Trophoblast cell (in vitro differentiated cells and primary cell): Measurements from ENCODE around the gene TCHH.

Source experiments
- DNase-seq, 2 donors: peaks; one replicate each; pipeline ENCODE4 v3.0.0-alpha.2; 2016
- H2AFZ ChIP-seq: 2 replicates; pipeline ENCODE4 v1.6.1; 2013; ENCODE audit warnings: low read length, moderate library complexity, mild to moderate bottlenecking; ENCODE audit not compliant: insufficient read depth, poor library complexity
- H2AK5ac ChIP-seq: 2 replicates; pipeline ENCODE4 v1.6.1; 2013; ENCODE audit warnings: mild to moderate bottlenecking, low read length
- H2BK120ac ChIP-seq: 2 replicates; pipeline ENCODE4 v1.6.1; 2013; ENCODE audit warnings: low read length, mild to moderate bottlenecking, moderate library complexity; ENCODE audit not compliant: insufficient read depth, poor library complexity
- H2BK12ac ChIP-seq: 2 replicates; pipeline ENCODE4 v1.6.1; 2013; ENCODE audit warnings: mild to moderate bottlenecking, low read length, moderate library complexity
- H2BK5ac ChIP-seq: 2 replicates; pipeline ENCODE4 v1.6.1; 2013; ENCODE audit warnings: low read length, low read depth, moderate library complexity, mild to moderate bottlenecking; ENCODE audit not compliant: poor library complexity
- H3K14ac ChIP-seq: 2 replicates; pipeline ENCODE4 v1.6.1; 2013; ENCODE audit warnings: mild to moderate bottlenecking, low read length
- H3K18ac ChIP-seq: 2 replicates; pipeline ENCODE4 v1.6.1; 2013; ENCODE audit warnings: mild to moderate bottlenecking, low read length
- H3K23ac ChIP-seq: 2 replicates; pipeline ENCODE4 v1.6.1; 2013; ENCODE audit warnings: low read length
- H3K27ac ChIP-seq: 2 replicates; pipeline ENCODE4 v1.5.1; 2013; ENCODE audit warnings: low read depth, mild to moderate bottlenecking, inconsistent platforms, low read length, moderate library complexity
- H3K27me3 ChIP-seq: 2 replicates; pipeline ENCODE4 v1.6.1; 2013; ENCODE audit warnings: inconsistent platforms, mild to moderate bottlenecking, low read length, moderate library complexity; ENCODE audit not compliant: insufficient read depth
- H3K36me3 ChIP-seq, 2 experiments: 1 replicate in 1 of 2; 2 replicates in 1 of 2; pipeline ENCODE4 v1.6.1; 2013; ENCODE audit warnings: low read length in 2 of 2, mild to moderate bottlenecking in 2 of 2, moderate library complexity in 1 of 2; ENCODE audit not compliant: insufficient read depth in 2 of 2, control insufficient read depth in 1 of 2
- H3K4ac ChIP-seq: 2 replicates; pipeline ENCODE4 v1.6.1; 2013; ENCODE audit warnings: low read depth, mild to moderate bottlenecking, low read length, moderate library complexity
- H3K4me1 ChIP-seq, 2 experiments: 1 replicate in 1 of 2; 2 replicates in 1 of 2; pipeline ENCODE4 v1.6.1; 2013; ENCODE audit warnings: low read length in 2 of 2, mild to moderate bottlenecking in 2 of 2, moderate library complexity in 1 of 2; ENCODE audit not compliant: insufficient read depth in 2 of 2, control insufficient read depth in 1 of 2
- H3K4me2 ChIP-seq: 2 replicates; pipeline ENCODE4 v1.6.1; 2013; ENCODE audit warnings: inconsistent platforms, mild to moderate bottlenecking, low read length, moderate library complexity
- H3K4me3 ChIP-seq: 2 replicates; pipeline ENCODE4 v1.5.1; 2013; ENCODE audit warnings: mild to moderate bottlenecking, low read depth, low read length, inconsistent platforms
- H3K79me1 ChIP-seq: one replicate; pipeline ENCODE4 v1.6.1; 2013; ENCODE audit warnings: low read length
- H3K79me2 ChIP-seq: 2 replicates; pipeline ENCODE4 v1.6.1; 2013; ENCODE audit warnings: low read length, mild to moderate bottlenecking; ENCODE audit not compliant: control insufficient read depth, insufficient read depth, poor library complexity
- H3K9ac ChIP-seq: 2 replicates; pipeline ENCODE4 v1.6.1; 2013; ENCODE audit warnings: mild to moderate bottlenecking, low read length
- H3K9me3 ChIP-seq: 2 replicates; pipeline ENCODE4 v1.6.1; 2013; ENCODE audit warnings: low read depth, mild to moderate bottlenecking, control low read depth, inconsistent platforms, low read length; ENCODE audit not compliant: insufficient read depth
- H4K12ac ChIP-seq: 2 replicates; pipeline ENCODE4 v1.6.1; 2013; ENCODE audit warnings: low read depth, mild to moderate bottlenecking, low read length, moderate library complexity
- H4K8ac ChIP-seq: 2 replicates; pipeline ENCODE4 v1.6.1; 2013; ENCODE audit warnings: low read depth, mild to moderate bottlenecking, low read length, moderate library complexity
- H4K91ac ChIP-seq: one replicate; pipeline ENCODE4 v1.6.1; 2013; ENCODE audit warnings: low read depth, mild to moderate bottlenecking, low read length, moderate library complexity
- WGBS: extraction: QIAGEN DNeasy Blood & Tissue Kit; methylation state at CpG from one replicate; pipeline ENCODE4 v1.1.7; 2013; ENCODE audit warnings: missing lambda C conversion rate; ENCODE audit not compliant: insufficient read length, insufficient coverage; ENCODE audit errors: extremely low coverage; 5-methylcytosine and 5-hydroxymethylcytosine counted together

Gene TCHH

GRCh38 chr1:152125834-152126443, 10.7 kb upstream of the TCHH start:
- H3K4me2 ChIP-seq = no peak overlapping the region
- H3K23ac ChIP-seq = no peak overlapping the region
- no peak overlapping the region for H4K12ac ChIP-seq
- H3K27ac ChIP-seq = no peak overlapping the region
- no peak overlapping the region for H2BK120ac ChIP-seq
- no peak overlapping the region for H3K9ac ChIP-seq
- H3K4me1 ChIP-seq = no peaks in the 10 kb centered on the region
- H3K18ac ChIP-seq = no peak overlapping the region
- H3K4me3 ChIP-seq = no peak overlapping the region
- no peak overlapping the region for H2BK12ac ChIP-seq
- H3K36me3 ChIP-seq = no peaks in the 10 kb centered on the region
- H3K4ac ChIP-seq = no peak overlapping the region
- no peak overlapping the region for H3K14ac ChIP-seq
- peaks cover 7% of the 10 kb centered on the region for H3K9me3 ChIP-seq
- no peaks in the 10 kb centered on the region for H3K27me3 ChIP-seq
- peak; percentile 57 to 65 for DNase-seq
- H3K79me1 ChIP-seq = no peaks in the 10 kb centered on the region
- H3K79me2 ChIP-seq = no peaks in the 10 kb centered on the region
- no peak overlapping the region for H4K91ac ChIP-seq
- H2AK5ac ChIP-seq = no peak overlapping the region
- no CpG with 5 or more reads among the region's 6 CpGs for WGBS
- no peak overlapping the region for H2AFZ ChIP-seq
- no peak overlapping the region for H4K8ac ChIP-seq
- no peak overlapping the region for H2BK5ac ChIP-seq

GRCh38 chr1:152118915-152119314, 3.7 kb upstream of the TCHH start:
- no peak overlapping the region for H2BK120ac ChIP-seq
- WGBS = no CpG with 5 or more reads among the region's 1 CpG
- H3K18ac ChIP-seq = no peak overlapping the region
- no peak overlapping the region for H4K91ac ChIP-seq
- peaks cover 2% of the 10 kb centered on the region for H3K27me3 ChIP-seq
- H3K9ac ChIP-seq = no peak overlapping the region
- no peak overlapping the region for H2BK5ac ChIP-seq
- H3K27ac ChIP-seq = no peak overlapping the region
- H3K36me3 ChIP-seq = no peaks in the 10 kb centered on the region
- no peak overlapping the region for H2AK5ac ChIP-seq
- H2AFZ ChIP-seq = no peak overlapping the region
- H3K4me3 ChIP-seq = no peak overlapping the region
- H3K23ac ChIP-seq = no peak overlapping the region
- H4K12ac ChIP-seq = no peak overlapping the region
- no peak overlapping the region for H3K14ac ChIP-seq
- no peaks in the 10 kb centered on the region for H3K4me1 ChIP-seq
- no peaks in the 10 kb centered on the region for H3K79me2 ChIP-seq
- no peaks in the 10 kb centered on the region for H3K79me1 ChIP-seq
- H4K8ac ChIP-seq = no peak overlapping the region
- H3K4ac ChIP-seq = no peak overlapping the region
- no peaks in the 10 kb centered on the region for H3K9me3 ChIP-seq
- no peak overlapping the region for H2BK12ac ChIP-seq
- H3K4me2 ChIP-seq = no peak overlapping the region
- no peak for DNase-seq

GRCh38 chr1:152112885-152113432, 2.3 kb downstream of the TCHH start:
- peaks cover 39% of the 10 kb centered on the region for H3K9me3 ChIP-seq
- H3K4me2 ChIP-seq = peak overlapping the region; percentile 37
- H3K4me1 ChIP-seq = peaks cover 6 to 12% of the 10 kb centered on the region in 2 experiments
- DNase-seq = no peak
- H3K27me3 ChIP-seq = peaks cover 57% of the 10 kb centered on the region
- no peak overlapping the region for H3K18ac ChIP-seq
- no peak overlapping the region for H2BK120ac ChIP-seq
- no CpG with 5 or more reads among the region's 13 CpGs for WGBS
- H3K36me3 ChIP-seq = no peaks in the 10 kb centered on the region
- no peak overlapping the region for H2AFZ ChIP-seq
- H3K14ac ChIP-seq = no peak overlapping the region
- no peak overlapping the region for H3K23ac ChIP-seq
- H3K79me2 ChIP-seq = no peaks in the 10 kb centered on the region
- no peak overlapping the region for H2AK5ac ChIP-seq
- H4K91ac ChIP-seq = no peak overlapping the region
- H3K4me3 ChIP-seq = no peak overlapping the region
- H4K12ac ChIP-seq = no peak overlapping the region
- H3K27ac ChIP-seq = no peak overlapping the region
- H3K9ac ChIP-seq = no peak overlapping the region
- no peak overlapping the region for H2BK5ac ChIP-seq
- no peaks in the 10 kb centered on the region for H3K79me1 ChIP-seq
- H3K4ac ChIP-seq = no peak overlapping the region
- no peak overlapping the region for H2BK12ac ChIP-seq
- no peak overlapping the region for H4K8ac ChIP-seq

DNA sequence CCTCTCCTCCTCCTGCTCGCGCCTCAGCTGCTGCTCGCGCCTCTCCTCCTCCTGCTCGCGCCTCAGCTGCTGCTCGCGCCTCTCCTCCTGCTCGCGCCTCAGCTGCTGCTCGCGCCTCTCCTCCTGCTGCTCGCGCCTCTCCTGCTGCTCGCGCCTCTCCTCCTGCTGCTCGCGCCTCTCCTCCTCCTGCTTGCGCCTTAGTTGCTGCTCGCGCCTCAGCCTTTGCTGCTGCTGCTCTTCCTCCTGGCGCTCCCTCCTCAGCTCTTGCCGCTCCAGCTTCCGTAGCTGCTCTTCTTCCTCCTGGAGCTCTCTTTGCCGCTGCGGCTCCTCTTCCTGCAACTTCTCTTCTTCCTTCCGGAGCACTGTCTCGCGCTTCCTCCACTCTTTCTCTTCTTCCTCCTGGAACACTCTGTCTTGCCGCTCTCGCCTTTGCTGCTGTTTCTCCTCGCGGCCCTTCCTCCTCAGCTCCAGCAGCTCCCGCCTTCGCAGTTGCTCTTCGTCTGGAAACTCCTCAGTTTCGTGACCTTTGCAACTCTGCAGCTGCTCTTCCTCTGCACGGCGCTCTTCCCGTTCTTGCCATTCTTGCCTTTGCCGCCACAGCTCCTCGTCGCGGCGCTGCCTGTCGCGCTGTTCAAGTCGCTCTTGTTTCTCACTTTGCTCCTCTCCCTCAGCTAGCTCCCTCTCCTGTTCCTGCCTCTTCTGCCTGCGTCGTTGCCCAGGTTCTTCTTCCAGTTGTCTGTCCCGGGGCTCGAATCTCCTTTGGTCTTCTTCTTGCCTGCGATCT, 3.0 kb downstream of the TCHH start:
- no CpG with 5 or more reads among the region's 53 CpGs for WGBS
- H4K91ac ChIP-seq = no peak overlapping the region

More for the DNA sequence above, 3.0 kb downstream of the TCHH start:
- Histone ChIP-seq H2BK5ac (no peak overlapping the region), H3K4me3 (peak overlapping the region; percentile 16), H3K14ac (no peak overlapping the region), H3K9ac (no peak overlapping the region), H3K79me2 (no peaks in the 10 kb centered on the region), H3K27ac (no peak overlapping the region), H2AFZ (no peak overlapping the region), H2BK12ac (no peak overlapping the region), H3K4ac (no peak overlapping the region), H4K12ac (no peak overlapping the region), H3K9me3 (peaks cover 45% of the 10 kb centered on the region), H4K8ac (no peak overlapping the region), H3K18ac (no peak overlapping the region), H3K36me3 (no peaks in the 10 kb centered on the region), H3K4me1 (peaks cover 8 to 15% of the 10 kb centered on the region in 2 experiments), H2AK5ac (no peak overlapping the region), H3K23ac (no peak overlapping the region), H3K79me1 (no peaks in the 10 kb centered on the region), H2BK120ac (no peak overlapping the region), H3K27me3 (peaks cover 64% of the 10 kb centered on the region), H3K4me2 (peak overlapping the region; percentile 37)
- DNase-seq = peak; percentile 19 to 64
